Keratinocyte (primary cell): Measurements from ENCODE around the gene DBF4. TPM values are rescaled to one million over a fixed set of nuclear protein-coding genes. Genes with fewer than 3 reads are reported as not detected.

Experiments
- polyA plus RNA-seq, 5 experiments: library from polyadenylated mRNA; depleted of rRNA in 3 of 5; stranded (reverse) in 3 of 5; stranded (forward) in 1 of 5; unstranded in 1 of 5; fragments of >200 nt; gene quantifications; 1 replicate in 1 of 5; 2 replicates in 3 of 5; 3 replicates in 1 of 5; pipeline versions ENCODE4 v1.2.1 to v1.2.3, GENCODE V29; 2011 to 2012; ENCODE audit warnings: missing spikeins in 2 of 5, low read depth in 1 of 5, low replicate concordance in 1 of 5

The DBF4 gene
- polyA plus RNA-seq, 1 donor (not counting 4 experiments of a cell fraction or from before 2014, with no cell fraction given): 12.5 TPM

Other genes starting within 250 kb of the DBF4 start
- gene RUNDC3B, start 248.1 kb upstream of the DBF4 start, polyA plus RNA-seq: 0.34 to 0.81 TPM (median 0.44 TPM) in 3 replicates
- gene SLC25A40, start 133 bp upstream of the DBF4 start, polyA plus RNA-seq: 3.2 to 8.3 TPM (median 4.6 TPM) in 3 replicates
- gene ADAM22, start 57.8 kb downstream of the DBF4 start, polyA plus RNA-seq: 0.03 to 0.11 TPM (median 0.07 TPM) in 3 replicates